ENCODE data around the gene EEFSEC. TPM values are rescaled to one million over a fixed set of nuclear protein-coding genes. Genes with fewer than 3 reads are reported as not detected.

Gene EEFSEC
- total RNA-seq, 2 experiments from 2014 or later, result 17.7 to 25.3 TPM

GRCh38 chr3:128241741-128242140, 88.5 kb downstream of the EEFSEC start:
- no peak overlapping the region for H3K4me3 ChIP-seq (ENCODE audit: low read depth, low read length, poor library complexity, severe bottlenecking)
- H3K4me2 ChIP-seq (ENCODE audit: low read length), result no peak overlapping the region
- H3K9me3 ChIP-seq (ENCODE audit: low read length), result no peaks in the 10 kb centered on the region
- H4K20me1 ChIP-seq (ENCODE audit: insufficient read depth, low read length), result 0 out of 2 replicates have a peak, but pooled peaks cover 2% of the 10 kb centered on the region
- TF ChIP-seq CTCF (conservative IDR thresholded peaks at IDR 0.05; ENCODE audit: low read length), result no peak
- TF ChIP-seq EZH2phosphoT487 (IDR thresholded peaks at IDR 0.05; ENCODE audit: borderline replicate concordance, low read depth, low read length), result no peak
- BruUV-seq (replicated peaks), result no TSS peak
- no peaks in the 10 kb centered on the region for H3K79me2 ChIP-seq (ENCODE audit: insufficient read depth, low read depth, low read length)
- H2AFZ ChIP-seq (ENCODE audit: low read length), result no peak overlapping the region
- POLR2A ChIA-PET, result interaction anchor here (0.6 to 0.7 kb wide), 3 partner anchors 33 to 117 kb away, joined by 3 to 7 read pairs (median 5); no protein-coding TSS in a partner anchor
- intact Hi-C loops (cut with micrococcal nuclease; ENCODE audit: unreplicated experiment), result no loop called here
- no peak for DNase-seq (ENCODE audit: low spot score)
- CTCF ChIA-PET (ENCODE audit: unreplicated experiment), result no interaction called here
- H3K9me2 ChIP-seq (ENCODE audit: insufficient read depth, low read length), result no peaks in the 10 kb centered on the region
- no peak overlapping the region for H3K27ac ChIP-seq (ENCODE audit: low read depth, low read length, poor library complexity, severe bottlenecking)
- H3K36me3 ChIP-seq (ENCODE audit: insufficient read depth, low read length), result peaks cover under 1% of the 10 kb centered on the region; the same call in 1 of the 2 replicates
- H3K4me1 ChIP-seq (ENCODE audit: insufficient read depth, low read length, poor library complexity, severe bottlenecking), result peaks cover under 1% of the 10 kb centered on the region

DNA sequence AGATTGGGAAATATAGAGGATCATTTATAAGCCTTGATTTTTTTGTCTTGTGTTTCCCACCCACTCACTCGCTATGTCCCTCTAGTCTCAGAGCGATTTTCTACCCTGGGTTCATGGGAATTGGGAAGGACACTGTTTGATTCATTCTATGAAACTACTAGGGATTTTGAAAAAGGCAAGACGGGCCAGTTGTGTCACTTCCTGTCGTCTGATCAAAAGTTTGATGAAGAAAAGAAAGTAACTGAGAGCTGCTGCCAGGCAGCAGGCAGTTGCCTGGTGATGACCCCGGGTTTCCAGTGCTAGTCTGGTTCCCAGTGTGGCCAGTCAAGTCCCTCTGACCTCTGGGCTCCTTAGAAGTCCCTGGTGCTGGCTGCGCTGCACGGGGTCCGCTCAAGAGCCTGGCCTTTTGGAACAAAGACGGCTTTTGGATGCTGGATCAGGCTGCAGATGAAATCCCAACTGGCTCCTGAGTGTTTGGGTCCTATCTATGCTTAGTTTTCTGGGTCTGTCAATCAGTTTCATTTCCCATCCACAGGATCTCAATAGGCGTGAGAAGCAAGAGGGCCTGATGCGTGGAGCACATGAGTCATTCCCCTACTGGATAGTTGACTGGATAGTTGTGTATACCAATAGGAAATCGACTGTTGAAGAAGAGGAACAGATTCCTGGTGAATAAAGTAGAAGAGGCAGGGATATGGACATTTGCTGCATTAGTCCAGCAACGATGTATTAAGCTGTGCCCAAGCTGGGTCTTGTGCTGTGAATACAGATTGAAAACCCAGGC, 89.7 kb downstream of the EEFSEC start:
- POLR2A ChIA-PET, result no interaction called here
- intact Hi-C loops (cut with micrococcal nuclease; ENCODE audit: unreplicated experiment), result no loop called here

DNA sequence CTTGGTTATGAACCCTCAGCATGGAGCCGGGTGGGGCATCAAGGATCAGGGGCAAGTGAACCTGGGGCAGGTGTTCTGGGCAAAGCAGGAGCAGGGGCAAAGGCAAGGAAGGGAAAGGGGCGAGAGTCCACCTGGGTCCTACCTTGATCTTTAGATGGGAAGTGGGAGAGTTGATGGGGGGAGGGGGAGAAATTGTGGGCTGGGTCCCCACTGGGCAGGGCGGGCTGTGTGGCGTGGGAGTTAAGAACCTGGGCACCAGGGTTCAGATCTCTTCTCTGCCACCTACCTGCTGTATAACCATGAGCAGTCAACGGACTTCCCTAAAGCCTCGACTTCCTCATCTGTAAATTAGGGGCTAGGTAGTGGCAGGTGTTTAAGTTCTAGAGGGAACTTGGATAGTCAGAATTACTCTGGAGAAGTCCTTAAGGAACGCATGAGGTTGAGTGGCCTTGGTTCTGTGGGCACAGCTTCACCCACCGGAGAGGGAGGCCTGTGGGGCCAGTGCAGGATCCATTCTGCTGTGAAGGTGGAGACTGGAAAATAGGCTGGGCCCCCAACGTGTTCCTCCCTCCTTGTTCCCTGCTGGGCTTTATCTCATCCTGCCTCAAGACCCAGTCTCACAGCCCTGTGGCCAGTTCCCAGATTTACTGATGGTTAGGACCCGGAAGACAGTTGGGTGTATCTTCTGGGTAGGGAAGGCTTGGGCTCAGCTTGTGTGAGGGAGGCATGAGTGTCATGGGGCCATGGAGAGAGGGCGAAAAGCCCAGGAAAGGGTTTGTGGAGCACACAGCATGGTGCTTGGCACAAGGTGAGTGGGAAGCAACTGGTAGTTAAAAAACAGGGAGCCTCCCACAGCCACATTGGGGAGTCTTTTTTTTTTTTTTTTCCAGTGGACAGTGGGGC, 90.6 kb downstream of the EEFSEC start:
- H3K4me1 ChIP-seq (ENCODE audit: insufficient read depth, low read length, poor library complexity, severe bottlenecking), result no peaks in the 10 kb centered on the region
- H3K4me2 ChIP-seq (ENCODE audit: low read length), result no peak overlapping the region
- H3K4me3 ChIP-seq (ENCODE audit: low read depth, low read length, poor library complexity, severe bottlenecking), result no peak overlapping the region
- H4K20me1 ChIP-seq (ENCODE audit: insufficient read depth, low read length), result no peaks in the 10 kb centered on the region
- POLR2A ChIA-PET, result interaction anchor here (1.3 kb wide), 1 partner anchor 13 kb away, joined by 3 read pairs; no protein-coding TSS in a partner anchor
- intact Hi-C loops (cut with micrococcal nuclease; ENCODE audit: unreplicated experiment), result no loop called here
- BruUV-seq (replicated peaks), result no TSS peak
- no peak overlapping the region for H2AFZ ChIP-seq (ENCODE audit: low read length)
- CTCF ChIA-PET (ENCODE audit: unreplicated experiment), result no interaction called here
- no peak overlapping the region for H3K27ac ChIP-seq (ENCODE audit: low read depth, low read length, poor library complexity, severe bottlenecking)
- no peak for DNase-seq (ENCODE audit: low spot score)
- H3K9me3 ChIP-seq (ENCODE audit: low read length), result no peaks in the 10 kb centered on the region
- TF ChIP-seq EZH2phosphoT487 (IDR thresholded peaks at IDR 0.05; ENCODE audit: borderline replicate concordance, low read depth, low read length) (no peak), CTCF (conservative IDR thresholded peaks at IDR 0.05; ENCODE audit: low read length) (no peak)
- H3K36me3 ChIP-seq (ENCODE audit: insufficient read depth, low read length), result peaks cover 15% of the 10 kb centered on the region; the same call in 1 of the 2 replicates
- H3K9me2 ChIP-seq (ENCODE audit: insufficient read depth, low read length), result no peaks in the 10 kb centered on the region
- H3K79me2 ChIP-seq (ENCODE audit: insufficient read depth, low read depth, low read length), result no peaks in the 10 kb centered on the region

More for the DNA sequence above, 89.7 kb downstream of the EEFSEC start:
- Histone ChIP-seq H3K9me3 (ENCODE audit: low read length) (no peaks in the 10 kb centered on the region), H3K4me2 (ENCODE audit: low read length) (no peak overlapping the region), H3K4me1 (ENCODE audit: insufficient read depth, low read length, poor library complexity, severe bottlenecking) (no peaks in the 10 kb centered on the region), H2AFZ (ENCODE audit: low read length) (no peak overlapping the region), H3K4me3 (ENCODE audit: low read depth, low read length, poor library complexity, severe bottlenecking) (no peak overlapping the region), H3K79me2 (ENCODE audit: insufficient read depth, low read depth, low read length) (no peaks in the 10 kb centered on the region), H4K20me1 (ENCODE audit: insufficient read depth, low read length) (no peaks in the 10 kb centered on the region), H3K9me2 (ENCODE audit: insufficient read depth, low read length) (no peaks in the 10 kb centered on the region), H3K27ac (ENCODE audit: low read depth, low read length, poor library complexity, severe bottlenecking) (no peak overlapping the region), H3K36me3 (ENCODE audit: insufficient read depth, low read length) (peaks cover 12% of the 10 kb centered on the region; the same call in 1 of the 2 replicates)
- DNase-seq (ENCODE audit: low spot score), result no peak
- TF ChIP-seq EZH2phosphoT487 (IDR thresholded peaks at IDR 0.05; ENCODE audit: borderline replicate concordance, low read depth, low read length), result no peak
- no TSS peak for BruUV-seq (replicated peaks)
- CTCF ChIA-PET (ENCODE audit: unreplicated experiment), result no interaction called here

Data from OCI-LY7 (cell line).